ACC112 (cell line): ENCODE measurements around the gene CPEB2.

Experiments used
- H2AFZ ChIP-seq: fragments of 200-600 bp; sonication (generic); one replicate; pipeline ENCODE4 v1.6.0; 2017; ENCODE audit warnings: antibody characterized with exemption, low read length; ENCODE audit not compliant: unreplicated experiment
- H3K27ac ChIP-seq: fragments of 200-600 bp; sonication (generic); 2 replicates; pipeline ENCODE4 v1.5.1; 2014; ENCODE audit warnings: low read depth, mild to moderate bottlenecking, antibody characterized with exemption, low read length, moderate library complexity
- H3K27me3 ChIP-seq: fragments of 200-600 bp; sonication (generic); 2 replicates; pipeline ENCODE4 v1.6.1; 2014; ENCODE audit warnings: mild to moderate bottlenecking, antibody characterized with exemption, low read length, moderate library complexity, mixed read lengths; ENCODE audit not compliant: insufficient read depth
- H3K36me3 ChIP-seq: fragments of 200-600 bp; sonication (generic); 2 replicates; pipeline ENCODE4 v1.6.1; 2016; ENCODE audit warnings: mild to moderate bottlenecking, antibody characterized with exemption, low read length, moderate library complexity, mixed read lengths; ENCODE audit not compliant: insufficient read depth
- H3K4me1 ChIP-seq: fragments of 200-600 bp; sonication (generic); one replicate; pipeline ENCODE4 v1.6.1; 2016; ENCODE audit warnings: low read length, mixed read lengths; ENCODE audit not compliant: insufficient read depth, unreplicated experiment, control insufficient read depth
- H3K4me3 ChIP-seq: fragments of 200-600 bp; sonication (generic); 2 replicates; pipeline ENCODE4 v1.5.1; 2014; ENCODE audit warnings: mild to moderate bottlenecking, low read depth, low read length
- H3K79me2 ChIP-seq: fragments of 200-600 bp; sonication (generic); one replicate; pipeline ENCODE4 v1.6.0; 2016; ENCODE audit warnings: low read length; ENCODE audit not compliant: control insufficient read depth, unreplicated experiment, insufficient read depth

CPEB2 gene

GRCh38 chr4:15025693-15026092, 23.4 kb downstream of the CPEB2 start:
- Histone ChIP-seq H3K4me1 (peaks cover 61% of the 10 kb centered on the region), H3K79me2 (peaks cover 80% of the 10 kb centered on the region), H3K27ac (no peak overlapping the region), H2AFZ (no peak overlapping the region), H3K4me3 (no peak overlapping the region), H3K27me3 (no peaks in the 10 kb centered on the region), H3K36me3 (peaks cover 70% of the 10 kb centered on the region)

GRCh38 chr4:15027921-15028435, 25.7 kb downstream of the CPEB2 start:
- Histone ChIP-seq H2AFZ (no peak overlapping the region), H3K4me1 (peaks cover 58% of the 10 kb centered on the region), H3K27me3 (no peaks in the 10 kb centered on the region), H3K4me3 (no peak overlapping the region), H3K36me3 (peaks cover 57% of the 10 kb centered on the region), H3K27ac (peak overlapping the region; percentile 3; the same call in 1 of the 2 replicates), H3K79me2 (peaks cover 75% of the 10 kb centered on the region)

GRCh38 chr4:15031197-15031596, 28.9 kb downstream of the CPEB2 start:
- H3K36me3 ChIP-seq: peaks cover 55% of the 10 kb centered on the region
- H3K27ac ChIP-seq: peak overlapping the region; percentile 41
- no peaks in the 10 kb centered on the region for H3K27me3 ChIP-seq
- H2AFZ ChIP-seq: no peak overlapping the region
- peaks cover 80% of the 10 kb centered on the region for H3K79me2 ChIP-seq
- peak overlapping the region; percentile 14; the same call in 1 of the 2 replicates for H3K4me3 ChIP-seq
- peaks cover 66% of the 10 kb centered on the region for H3K4me1 ChIP-seq

- Histone ChIP-seq H3K27me3 (no peaks in the 10 kb centered on the region), H2AFZ (no peak overlapping the region), H3K4me3 (peak overlapping the region; percentile 14; the same call in 1 of the 2 replicates), H3K79me2 (peaks cover 71% of the 10 kb centered on the region), H3K36me3 (peaks cover 48% of the 10 kb centered on the region), H3K4me1 (peaks cover 65% of the 10 kb centered on the region), H3K27ac (peak overlapping the region; percentile 61)
These were observed 29.9 kb downstream of the CPEB2 start for GRCh38 chr4:15031993-15032675.

GRCh38 chr4:15034071-15034764, 31.9 kb downstream of the CPEB2 start:
- Histone ChIP-seq H3K79me2 (peaks cover 57% of the 10 kb centered on the region), H3K4me1 (peaks cover 51% of the 10 kb centered on the region), H2AFZ (no peak overlapping the region), H3K4me3 (no peak overlapping the region), H3K36me3 (peaks cover 41% of the 10 kb centered on the region), H3K27me3 (no peaks in the 10 kb centered on the region), H3K27ac (0 out of 2 replicates have a peak overlapping the region, but pooled peaks have one; percentile 10)

GRCh38 chr4:15035159-15035558, 32.9 kb downstream of the CPEB2 start:
- Histone ChIP-seq H3K27ac (peak overlapping the region; percentile 10; the same call in 1 of the 2 replicates), H3K4me3 (no peak overlapping the region), H3K27me3 (no peaks in the 10 kb centered on the region), H3K79me2 (peaks cover 49% of the 10 kb centered on the region), H3K4me1 (peaks cover 48% of the 10 kb centered on the region), H3K36me3 (peaks cover 37% of the 10 kb centered on the region), H2AFZ (no peak overlapping the region)

- H3K4me1 ChIP-seq: peaks cover 42% of the 10 kb centered on the region
- peaks cover 30% of the 10 kb centered on the region for H3K79me2 ChIP-seq
These were observed 35.8 kb downstream of the CPEB2 start for GRCh38 chr4:15037923-15038541.

GRCh38 chr4:15040916-15041463, 38.7 kb downstream of the CPEB2 start:
- no peaks in the 10 kb centered on the region for H3K27me3 ChIP-seq
- no peak overlapping the region for H2AFZ ChIP-seq
- peaks cover 13% of the 10 kb centered on the region for H3K79me2 ChIP-seq
- peaks cover 23% of the 10 kb centered on the region for H3K4me1 ChIP-seq
- no peak overlapping the region for H3K4me3 ChIP-seq
- peak overlapping the region; percentile 6; the same call in 1 of the 2 replicates for H3K27ac ChIP-seq
- H3K36me3 ChIP-seq: peaks cover 14% of the 10 kb centered on the region; the same call in 1 of the 2 replicates

More at GRCh38 chr4:15037923-15038541, 35.8 kb downstream of the CPEB2 start:
- H2AFZ ChIP-seq: no peak overlapping the region
- H3K27ac ChIP-seq: 0 out of 2 replicates have a peak overlapping the region, but pooled peaks have one; percentile 0
- H3K27me3 ChIP-seq: no peaks in the 10 kb centered on the region
- no peak overlapping the region for H3K4me3 ChIP-seq
- peaks cover 35% of the 10 kb centered on the region for H3K36me3 ChIP-seq

- no peak overlapping the region for H2AFZ ChIP-seq
- peaks cover 20% of the 10 kb centered on the region for H3K36me3 ChIP-seq
- peaks cover 25% of the 10 kb centered on the region for H3K79me2 ChIP-seq
- peak overlapping the region; percentile 29 for H3K27ac ChIP-seq
- no peaks in the 10 kb centered on the region for H3K27me3 ChIP-seq
- peaks cover 23% of the 10 kb centered on the region for H3K4me1 ChIP-seq
- no peak overlapping the region for H3K4me3 ChIP-seq
These were observed 40.4 kb downstream of the CPEB2 start for GRCh38 chr4:15042529-15043167.

GRCh38 chr4:15043226-15043625, 40.9 kb downstream of the CPEB2 start:
- Histone ChIP-seq H3K4me1 (peaks cover 23% of the 10 kb centered on the region), H3K79me2 (peaks cover 27% of the 10 kb centered on the region), H3K27ac (peak overlapping the region; percentile 29), H3K36me3 (peaks cover 19% of the 10 kb centered on the region), H2AFZ (no peak overlapping the region), H3K4me3 (no peak overlapping the region), H3K27me3 (no peaks in the 10 kb centered on the region)
